PC-3 (cell line): ENCODE measurements around the gene FAHD1.

Source experiments
- CTCF ChIP-seq: fragments of 300-600 bp; sonication (generic); conservative IDR thresholded peaks from 2 replicates; pipeline ENCODE4 v1.5.1; 2017; ENCODE audit warnings: antibody characterized with exemption, low read depth, mild to moderate bottlenecking, low read length
- EZH2phosphoT487 ChIP-seq: fragments of 300-600 bp; sonication (generic); IDR thresholded peaks from 2 replicates; pipeline ENCODE4 v1.6.1; 2018; ENCODE audit warnings: mild to moderate bottlenecking, antibody characterized with exemption, low read length, borderline replicate concordance

DNA sequence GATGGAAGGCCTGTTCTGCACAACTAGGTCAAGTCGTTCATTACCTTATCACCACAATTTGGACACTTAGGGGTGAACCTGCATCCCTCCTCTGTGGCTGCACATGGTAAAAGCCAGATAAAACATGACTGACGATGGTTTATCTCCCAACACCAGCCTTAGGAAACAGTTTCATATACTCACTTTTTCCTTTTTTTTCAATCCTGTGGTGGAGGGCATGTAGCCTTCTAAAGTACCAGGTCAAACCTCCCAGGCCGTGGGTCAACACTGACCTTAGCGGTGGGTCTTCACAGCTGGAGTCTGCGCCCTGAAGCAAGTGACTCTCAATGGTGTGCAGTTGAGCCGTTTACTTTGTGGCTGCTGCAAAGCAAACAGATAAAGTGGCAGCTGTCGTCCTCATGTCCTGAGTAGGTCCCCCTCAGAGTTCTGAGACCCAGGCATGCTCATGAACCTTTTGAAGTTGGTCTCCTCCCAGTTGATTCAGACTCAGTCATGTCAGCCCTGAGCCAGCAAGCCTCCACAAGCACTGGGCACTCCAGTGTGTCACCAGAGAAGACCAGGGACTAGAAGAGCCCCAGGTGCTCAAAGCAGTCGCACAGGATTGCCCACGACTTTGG, 5.9 kb downstream of the FAHD1 start:
- no peak for TF ChIP-seq CTCF
- TF ChIP-seq EZH2phosphoT487: no peak
